Pancreas (tissue), 10 donors: Measurements from ENCODE around the gene SRCIN1. TPM values are rescaled to one million over a fixed set of nuclear protein-coding genes. Genes with fewer than 3 reads are reported as not detected.

Experiments
- ATAC-seq, 4 donors: fragments of 200-7000 bp; cut with Tn5 transposase; one replicate each; pipeline versions ENCODE4 v1.8.0 to v1.9.1; 2020; ENCODE audit warnings: mild to moderate bottlenecking in 4 of 4, moderate library complexity in 4 of 4
- DNase-seq, 6 donors: peaks; one replicate each; pipeline ENCODE4 v3.0.0-alpha.2; 2020
- FAIRE-seq: peaks from 2 replicates; lab custom pipeline; 2012; peaks lifted over from hg19 to GRCh38; lab: Jason Lieb, UNC
- H3K27ac ChIP-seq, 4 donors: fragments of 200-600 bp; sonication (generic); 1 replicate in 3 of 4; 2 replicates in 1 of 4; pipeline versions ENCODE4 v1.5.0 to v1.8.0; 2020
- H3K27me3 ChIP-seq, 4 donors: fragments of 200-600 bp; one replicate each; pipeline ENCODE4 v1.8.0; 2021
- H3K36me3 ChIP-seq, 3 donors: fragments of 200-600 bp; sonication (generic) in 1 of 3; one replicate each; pipeline versions ENCODE4 v1.5.0 to v1.8.0; 2020 to 2021
- H3K4me1 ChIP-seq, 3 donors: fragments of 200-600 bp; one replicate each; pipeline ENCODE4 v1.8.0; 2021
- H3K4me3 ChIP-seq, 4 donors: fragments of 200-600 bp; sonication (generic) in 2 of 4; one replicate each; pipeline versions ENCODE4 v1.5.0 to v1.8.0; 2020 to 2021
- H3K9me3 ChIP-seq, 4 donors: fragments of 200-600 bp; one replicate each; pipeline ENCODE4 v1.8.0; 2021
- WGBS, 2 donors: extraction: QIAGEN DNeasy Blood & Tissue Kit; methylation state at CpG; one replicate each; pipeline ENCODE4 v1.1.7; 2013; 5-methylcytosine and 5-hydroxymethylcytosine counted together
- intact Hi-C, 3 donors: fragments of 100-400 bp; cut with DNase I; formaldehyde crosslinking; loops; one replicate each; pipeline versions ENCODE4 v1.11.1 to v1.14.2; 2022
- polyA plus RNA-seq, 2 donors: library from polyadenylated mRNA; stranded (reverse); fragments of 200-250 nt; gene quantifications; one replicate each; pipeline ENCODE4 v1.2.3, GENCODE V29; 2013
- total RNA-seq, 6 donors: library from RNA; stranded (reverse); fragmentation: NEBNext Ultra II Directional in 4 of 6; extraction: Animal tissue kit (Norgen Biotek cat#: 25700) in 4 of 6; gene quantifications; one replicate each; pipeline versions ENCODE4 v1.2.1 to v1.2.4, GENCODE V29; 2021 to 2023
- TF ChIP-seq, protein P1 (sequence below), 4 donors: fragments of 200-600 bp; sonication (generic) in 3 of 4; IDR thresholded peaks; one replicate each; pipeline versions ENCODE4 v1.5.0 to v1.8.0; 2021; ENCODE audit warnings: antibody characterized with exemption in 4 of 4
- donor health status: healthy with polysubstance abuse.
- donor health status: DM: no; HTN: no; CAD: no; lungs with moderate emphysema.
- donor health status: DM: no; HTN: no; CAD: no.
- donor health status: control.
- donor health status: control.
- donor health status: Bipolar disorder and iron deficiency.
- donor health status: DM: yes; HTN: yes; CAD: no.
- donor health status: DM: no; HTN: no; CAD: no.
- donor health status: DM: no; HTN: no; CAD: no.
- donor health status: DM: yes; HTN: yes; CAD: no.

SRCIN1 gene
- total and polyA plus RNA-seq, 8 donors: 5.8 to 30.3 (median 9.0) TPM

DNA sequence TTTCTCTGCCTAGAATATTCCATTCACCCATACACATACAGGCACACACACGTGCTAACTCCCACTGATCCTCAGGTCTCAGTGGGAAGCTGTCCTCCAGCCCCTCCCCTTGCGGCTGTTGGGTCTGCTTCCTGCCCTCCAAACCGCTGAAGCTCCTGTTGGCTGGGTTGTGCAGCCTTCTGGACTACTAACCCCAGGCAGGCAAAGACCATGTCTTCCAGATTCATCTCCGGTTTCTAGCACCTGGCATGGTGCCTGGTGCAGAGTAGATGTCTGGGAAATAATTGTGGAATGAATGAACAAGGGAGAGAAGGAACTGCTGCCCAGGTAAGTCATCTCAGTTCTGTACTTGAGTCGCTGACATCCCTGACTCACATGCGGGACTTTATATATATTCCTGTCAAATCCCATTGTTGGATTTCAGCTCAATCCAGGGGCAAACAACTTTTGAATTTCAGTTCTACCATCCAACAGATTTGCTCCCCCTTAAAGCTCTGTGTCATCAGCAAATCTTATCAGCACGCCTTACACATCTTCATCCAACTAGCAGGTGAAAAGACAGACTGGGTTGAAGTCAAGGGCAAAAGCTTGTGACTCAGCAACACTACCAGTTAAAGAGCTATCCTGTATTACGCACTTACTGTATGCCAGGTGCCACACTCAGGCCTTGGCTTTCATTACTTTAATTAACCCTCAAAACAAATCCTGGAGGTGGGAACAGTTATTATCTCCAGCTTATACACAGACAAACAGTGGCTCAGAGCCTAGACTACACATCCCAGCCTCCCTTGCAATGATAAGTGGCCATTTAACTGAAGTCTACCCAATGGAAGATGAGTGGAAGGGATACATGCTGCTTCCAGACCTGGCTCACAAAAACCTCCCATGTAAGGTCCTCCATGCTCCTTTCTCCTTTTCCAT is 51.1 kb downstream of the SRCIN1 start:
- no peak overlapping the region for H3K27ac ChIP-seq
- ATAC-seq (no peak), DNase-seq (no peak), FAIRE-seq (no peak)
- intact Hi-C loops: no loop called here
- no peak overlapping the region for H3K4me3 ChIP-seq
- H3K27me3 ChIP-seq: no peaks in the 10 kb centered on the region
- peaks cover 0 to 7% (median 5%) of the 10 kb centered on the region in 3 donors for H3K4me1 ChIP-seq
- no peaks in the 10 kb centered on the region for H3K9me3 ChIP-seq
- TF ChIP-seq, protein P1, sequence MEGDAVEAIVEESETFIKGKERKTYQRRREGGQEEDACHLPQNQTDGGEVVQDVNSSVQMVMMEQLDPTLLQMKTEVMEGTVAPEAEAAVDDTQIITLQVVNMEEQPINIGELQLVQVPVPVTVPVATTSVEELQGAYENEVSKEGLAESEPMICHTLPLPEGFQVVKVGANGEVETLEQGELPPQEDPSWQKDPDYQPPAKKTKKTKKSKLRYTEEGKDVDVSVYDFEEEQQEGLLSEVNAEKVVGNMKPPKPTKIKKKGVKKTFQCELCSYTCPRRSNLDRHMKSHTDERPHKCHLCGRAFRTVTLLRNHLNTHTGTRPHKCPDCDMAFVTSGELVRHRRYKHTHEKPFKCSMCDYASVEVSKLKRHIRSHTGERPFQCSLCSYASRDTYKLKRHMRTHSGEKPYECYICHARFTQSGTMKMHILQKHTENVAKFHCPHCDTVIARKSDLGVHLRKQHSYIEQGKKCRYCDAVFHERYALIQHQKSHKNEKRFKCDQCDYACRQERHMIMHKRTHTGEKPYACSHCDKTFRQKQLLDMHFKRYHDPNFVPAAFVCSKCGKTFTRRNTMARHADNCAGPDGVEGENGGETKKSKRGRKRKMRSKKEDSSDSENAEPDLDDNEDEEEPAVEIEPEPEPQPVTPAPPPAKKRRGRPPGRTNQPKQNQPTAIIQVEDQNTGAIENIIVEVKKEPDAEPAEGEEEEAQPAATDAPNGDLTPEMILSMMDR (IDR thresholded peaks at IDR 0.05): no peak
- 75 to 78% methylated on average over 8 of the region's 8 CpGs for WGBS, 2 donors
- H3K36me3 ChIP-seq: no peaks in the 10 kb centered on the region

DNA sequence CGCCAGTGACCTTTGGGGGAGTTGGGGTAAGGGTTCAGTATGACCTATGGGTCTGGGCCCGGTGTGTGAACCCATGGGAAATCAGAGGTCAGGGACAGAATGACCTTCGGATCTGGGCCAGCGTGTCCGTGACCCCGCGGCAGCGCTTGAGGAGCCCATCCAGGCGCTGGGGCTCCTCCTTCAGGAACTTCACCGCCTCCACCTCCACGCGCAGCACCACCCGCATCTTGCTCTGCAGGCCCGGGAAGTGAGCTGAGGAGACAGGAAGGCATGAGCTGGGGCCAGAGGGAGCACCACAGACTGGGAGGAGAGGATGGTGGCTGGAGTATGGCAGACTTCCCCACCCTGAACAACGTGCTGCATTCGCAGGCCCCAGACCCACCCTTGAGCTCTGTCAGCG is 53.4 kb downstream of the SRCIN1 start:
- no peak overlapping the region for H3K4me3 ChIP-seq
- no peaks in the 10 kb centered on the region for H3K9me3 ChIP-seq
- H3K27me3 ChIP-seq: no peaks in the 10 kb centered on the region
- TF ChIP-seq, protein P1 (IDR thresholded peaks at IDR 0.05): no peak
- no peak overlapping the region for H3K27ac ChIP-seq
- intact Hi-C loops: no loop called here
- DNase-seq (no peak), ATAC-seq (no peak), FAIRE-seq (no peak)
- peaks cover 0 to under 1% (median 0%) of the 10 kb centered on the region in 3 donors for H3K4me1 ChIP-seq
- H3K36me3 ChIP-seq: no peaks in the 10 kb centered on the region
- 89 to 90% methylated on average over 16 to 17 of the region's 17 CpGs for WGBS, 2 donors

DNA sequence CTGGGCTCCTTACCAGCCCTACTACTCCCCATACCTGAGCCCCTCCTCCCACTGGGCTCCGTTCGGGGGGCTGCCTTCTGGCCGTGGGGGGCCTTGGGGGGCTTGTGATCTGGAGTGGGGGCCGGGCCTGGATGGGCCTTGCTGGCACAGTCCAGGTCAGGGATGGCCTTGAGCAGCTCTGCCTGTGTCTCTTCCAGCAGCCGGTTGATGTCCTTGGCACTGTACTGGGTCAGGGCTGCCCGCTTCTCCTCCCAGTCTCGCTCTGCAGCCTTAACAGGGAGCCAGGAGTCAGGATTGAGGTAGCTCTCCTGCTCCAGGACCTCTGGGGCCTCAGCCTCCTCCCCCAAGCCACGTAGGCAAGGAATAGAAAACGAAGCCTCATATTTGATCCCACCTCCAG is 54.6 kb downstream of the SRCIN1 start:
- no peak overlapping the region for H3K27ac ChIP-seq
- no peaks in the 10 kb centered on the region for H3K9me3 ChIP-seq
- H3K4me1 ChIP-seq: no peaks in the 10 kb centered on the region
- FAIRE-seq (no peak), ATAC-seq (peak in 1 of 4 donors; percentile 8), DNase-seq (no peak)
- intact Hi-C loops: no loop called here
- TF ChIP-seq, protein P1 (IDR thresholded peaks at IDR 0.05): no peak
- 67 to 79% methylated on average over 9 of the region's 9 CpGs for WGBS, 2 donors
- no peaks in the 10 kb centered on the region for H3K27me3 ChIP-seq
- no peak overlapping the region for H3K4me3 ChIP-seq
- H3K36me3 ChIP-seq: no peaks in the 10 kb centered on the region

DNA sequence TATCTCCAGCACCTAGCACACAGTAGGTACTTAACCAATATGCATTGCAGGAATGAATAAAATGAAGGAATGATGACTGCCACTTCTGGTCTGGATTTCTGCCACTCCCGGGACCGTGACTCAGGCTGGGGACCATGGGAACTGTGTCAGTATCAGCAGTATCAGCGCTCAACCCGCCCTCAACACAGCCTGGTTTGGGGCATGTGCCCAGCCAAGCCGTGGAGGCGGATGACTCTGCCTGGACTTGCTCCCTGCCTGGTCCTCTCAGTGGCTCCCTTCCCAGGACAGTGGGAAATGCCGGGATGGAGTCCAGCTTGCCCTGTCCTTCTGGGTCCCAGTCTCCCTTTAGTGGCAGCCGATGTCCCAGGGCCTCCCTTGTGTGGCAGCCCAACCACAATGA is 55.1 kb downstream of the SRCIN1 start:
- FAIRE-seq (no peak), ATAC-seq (peak; percentile 62 to 92 (median 84)), DNase-seq (peak in 5 of 6 donors; percentile 67 to 82 (median 75))
- H3K27me3 ChIP-seq: no peaks in the 10 kb centered on the region
- intact Hi-C loops: no loop called here
- TF ChIP-seq, protein P1 (IDR thresholded peaks at IDR 0.05): no peak
- no peak overlapping the region for H3K4me3 ChIP-seq
- no peak overlapping the region for H3K27ac ChIP-seq
- H3K9me3 ChIP-seq: no peaks in the 10 kb centered on the region
- 46 to 47% methylated on average over 8 of the region's 8 CpGs for WGBS, 2 donors
- H3K4me1 ChIP-seq: no peaks in the 10 kb centered on the region
- H3K36me3 ChIP-seq: no peaks in the 10 kb centered on the region

DNA sequence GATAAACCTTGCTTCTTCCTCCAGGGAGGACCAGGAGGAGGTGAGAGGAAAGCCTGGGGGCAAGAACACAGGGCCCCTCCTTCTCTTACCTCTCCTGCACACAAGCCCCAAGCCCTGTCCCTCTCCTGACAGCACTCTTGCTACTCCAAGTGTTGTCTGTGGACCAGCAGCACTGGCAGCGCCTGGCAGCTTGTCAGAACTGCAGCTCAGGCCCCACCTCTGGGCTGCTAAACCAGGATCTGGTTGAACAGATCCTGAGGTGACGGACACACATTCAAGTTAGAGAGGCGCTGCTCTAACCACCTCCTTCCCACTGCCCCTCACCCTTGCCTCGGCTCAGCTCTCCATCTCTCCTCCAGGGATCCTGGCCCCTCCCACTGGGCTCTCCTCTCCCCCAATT is 56.5 kb downstream of the SRCIN1 start:
- 80 to 86% methylated on average over 4 of the region's 4 CpGs for WGBS, 2 donors
- Histone ChIP-seq H3K36me3 (no peaks in the 10 kb centered on the region), H3K4me1 (no peaks in the 10 kb centered on the region), H3K27ac (no peak overlapping the region), H3K4me3 (no peak overlapping the region), H3K27me3 (no peaks in the 10 kb centered on the region), H3K9me3 (no peaks in the 10 kb centered on the region)
- intact Hi-C loops: no loop called here
- no peak for DNase-seq
- no peak for ATAC-seq
- TF ChIP-seq, protein P1 (IDR thresholded peaks at IDR 0.05): no peak
- FAIRE-seq: no peak
